H9 (cell line): Measurements from ENCODE around the gene GSAP. TPM values are rescaled to one million over a fixed set of nuclear protein-coding genes. Genes with fewer than 3 reads are reported as not detected.

Source experiments
- DNase-seq: peaks from one replicate; pipeline ENCODE4 v3.0.0-alpha.2; 2017
- H2AFZ ChIP-seq: one replicate; pipeline ENCODE4 v1.6.1; 2013; ENCODE audit warnings: mild to moderate bottlenecking, low read length, control low read depth, moderate library complexity
- H2AK5ac ChIP-seq: 2 replicates; pipeline ENCODE4 v1.6.1; 2013; ENCODE audit warnings: low read length, control low read depth, mixed read lengths; ENCODE audit not compliant: insufficient read length
- H2BK120ac ChIP-seq: one replicate; pipeline ENCODE4 v1.6.1; 2013; ENCODE audit warnings: low read depth, mild to moderate bottlenecking, low read length, control low read depth, inconsistent platforms; ENCODE audit not compliant: poor library complexity, severe bottlenecking
- H2BK12ac ChIP-seq: 2 replicates; pipeline ENCODE4 v1.6.1; 2013; ENCODE audit warnings: low read length, control low read depth, mixed read lengths, low read depth; ENCODE audit not compliant: insufficient read length
- H2BK15ac ChIP-seq: 2 replicates; pipeline ENCODE4 v1.6.1; 2013; ENCODE audit warnings: low read depth, low read length, control low read depth
- H2BK20ac ChIP-seq: one replicate; pipeline ENCODE4 v1.6.1; 2013; ENCODE audit warnings: low read depth, mild to moderate bottlenecking, low read length, control low read depth, inconsistent platforms; ENCODE audit not compliant: poor library complexity, severe bottlenecking
- H2BK5ac ChIP-seq: 2 replicates; pipeline ENCODE4 v1.6.1; 2013; ENCODE audit warnings: low read length, control low read depth, mixed read lengths; ENCODE audit not compliant: insufficient read length
- H3K14ac ChIP-seq: 2 replicates; pipeline ENCODE4 v1.6.1; 2013; ENCODE audit warnings: low read length, control low read depth; ENCODE audit not compliant: insufficient read depth
- H3K18ac ChIP-seq: 2 replicates; pipeline ENCODE4 v1.6.1; 2013; ENCODE audit warnings: low read depth, mild to moderate bottlenecking, mixed read lengths, low read length, control low read depth; ENCODE audit not compliant: insufficient read length
- H3K23ac ChIP-seq: 2 replicates; pipeline ENCODE4 v1.6.1; 2013; ENCODE audit warnings: low read length, control low read depth, mixed read lengths, low read depth; ENCODE audit not compliant: insufficient read length
- H3K23me2 ChIP-seq: 2 replicates; pipeline ENCODE4 v1.6.1; 2013; ENCODE audit warnings: low read depth, mild to moderate bottlenecking, mixed read lengths, low read length, control low read depth; ENCODE audit not compliant: insufficient read length, poor library complexity, severe bottlenecking
- H3K27ac ChIP-seq: 2 replicates; pipeline ENCODE4 v1.5.1; 2013; ENCODE audit warnings: low read length, control low read depth, mixed read lengths, low read depth; ENCODE audit not compliant: insufficient read length
- H3K27me3 ChIP-seq: 2 replicates; pipeline ENCODE4 v1.6.1; 2013; ENCODE audit warnings: low read length, control low read depth, inconsistent platforms; ENCODE audit not compliant: insufficient read depth
- H3K4ac ChIP-seq: 2 replicates; pipeline ENCODE4 v1.6.1; 2013; ENCODE audit warnings: low read depth, mild to moderate bottlenecking, control low read depth, inconsistent platforms, low read length, moderate library complexity
- H3K4me1 ChIP-seq: 2 replicates; pipeline ENCODE4 v1.6.1; 2013; ENCODE audit warnings: low read length, control low read depth, inconsistent platforms; ENCODE audit not compliant: insufficient read depth
- H3K4me2 ChIP-seq: 2 replicates; pipeline ENCODE4 v1.6.1; 2013; ENCODE audit warnings: low read length, control low read depth, mixed read lengths; ENCODE audit not compliant: insufficient read length, insufficient read depth
- H3K56ac ChIP-seq: 2 replicates; pipeline ENCODE4 v1.6.1; 2013; ENCODE audit warnings: low read depth, mild to moderate bottlenecking, mixed read lengths, low read length, control low read depth; ENCODE audit not compliant: insufficient read length
- H3K79me1 ChIP-seq: 2 replicates; pipeline ENCODE4 v1.6.1; 2013; ENCODE audit warnings: low read depth, mild to moderate bottlenecking, moderate library complexity, low read length, control low read depth, inconsistent platforms; ENCODE audit not compliant: insufficient read depth, poor library complexity, severe bottlenecking
- H3K79me2 ChIP-seq: 2 replicates; pipeline ENCODE4 v1.6.1; 2013; ENCODE audit warnings: low read length, control low read depth, inconsistent platforms; ENCODE audit not compliant: insufficient read depth
- H3K9ac ChIP-seq: 2 replicates; pipeline ENCODE4 v1.6.1; 2013; ENCODE audit warnings: low read length, control low read depth, mixed read lengths; ENCODE audit not compliant: insufficient read length; ENCODE audit errors: extremely low read depth
- H3K9me3 ChIP-seq: one replicate; pipeline ENCODE4 v1.6.1; 2013; ENCODE audit warnings: low read depth, low read length, inconsistent platforms; ENCODE audit not compliant: control insufficient read depth
- H3T11ph ChIP-seq: one replicate; pipeline ENCODE4 v1.6.1; 2013; ENCODE audit warnings: mild to moderate bottlenecking, low read length, control low read depth, inconsistent platforms
- H4K20me1 ChIP-seq: one replicate; pipeline ENCODE4 v1.6.1; 2013; ENCODE audit not compliant: control insufficient read depth, insufficient read length, insufficient read depth
- H4K5ac ChIP-seq: 2 replicates; pipeline ENCODE4 v1.6.1; 2013; ENCODE audit warnings: low read depth, mild to moderate bottlenecking, mixed read lengths, low read length, control low read depth; ENCODE audit not compliant: insufficient read length
- H4K8ac ChIP-seq: replicated peaks from 2 replicates; pipeline ENCODE4 v1.6.1; 2013; ENCODE audit warnings: low read length, control low read depth, mixed read lengths, low read depth; ENCODE audit not compliant: insufficient read length
- H4K91ac ChIP-seq: 2 replicates; pipeline ENCODE4 v1.6.1; 2013; ENCODE audit warnings: low read depth, mild to moderate bottlenecking, moderate library complexity, mixed read lengths, low read length, control low read depth; ENCODE audit not compliant: insufficient read length
- H3K27ac Mint-ChIP-seq, 3 experiments: 2 replicates in 2 of 3; 3 replicates in 1 of 3; pipeline ENCODE4 v1.8.0; 2020 to 2021; ENCODE audit warnings: mixed read lengths in 3 of 3, mild to moderate bottlenecking in 1 of 3, moderate library complexity in 1 of 3
- H3K27me3 Mint-ChIP-seq: 2 replicates; pipeline ENCODE4 v1.8.0; 2021; ENCODE audit warnings: low read depth, mild to moderate bottlenecking, moderate library complexity, mixed read lengths
- H3K36me3 Mint-ChIP-seq, 3 experiments: 2 replicates in 2 of 3; 3 replicates in 1 of 3; pipeline ENCODE4 v1.8.0; 2020 to 2021; ENCODE audit warnings: low read depth in 3 of 3, mixed read lengths in 3 of 3; ENCODE audit not compliant: insufficient read depth in 1 of 3
- H3K4me1 Mint-ChIP-seq, 2 experiments: 2 replicates each; pipeline ENCODE4 v1.8.0; 2020; ENCODE audit warnings: mixed read lengths in 2 of 2
- H3K4me3 Mint-ChIP-seq, 2 experiments: 2 replicates in 1 of 2; 3 replicates in 1 of 2; pipeline ENCODE4 v1.8.0; 2020 to 2021; ENCODE audit warnings: mild to moderate bottlenecking in 2 of 2, mixed read lengths in 2 of 2, moderate library complexity in 1 of 2
- H3K9me3 Mint-ChIP-seq, 2 experiments: 2 replicates in 1 of 2; 3 replicates in 1 of 2; pipeline ENCODE4 v1.8.0; 2020; ENCODE audit warnings: mild to moderate bottlenecking in 2 of 2, mixed read lengths in 2 of 2, moderate library complexity in 1 of 2
- CTCF ChIP-seq: fragments of 200-600 bp; sonication (generic); conservative IDR thresholded peaks from 3 replicates; pipeline ENCODE4 v1.8.0; 2021; ENCODE audit warnings: antibody characterized with exemption, mild to moderate bottlenecking
- WGBS: extraction: QIAGEN DNeasy Blood & Tissue Kit; methylation state at CpG from one replicate; pipeline ENCODE4 v1.1.7; 2013; ENCODE audit warnings: missing lambda C conversion rate, low lambda C conversion rate, mixed read lengths; ENCODE audit not compliant: insufficient read length; ENCODE audit errors: extremely low coverage; 5-methylcytosine and 5-hydroxymethylcytosine counted together
- total RNA-seq: library from RNA; stranded (reverse); gene quantifications from 2 replicates; pipeline ENCODE4 v1.2.1, GENCODE V29; 2021

GSAP gene
- total RNA-seq, 1 experiment from 2014 or later: 1.9 TPM

- H3K9me3 Mint-ChIP-seq: no peaks in the 10 kb centered on the region
- WGBS: no CpG with 5 or more reads among the region's 3 CpGs
Observed at GRCh38 chr7:77461246-77461645, 45.1 kb upstream of the GSAP start.

More at GRCh38 chr7:77461246-77461645, 45.1 kb upstream of the GSAP start:
- H3K56ac ChIP-seq: no peak overlapping the region
- no peaks in the 10 kb centered on the region for H3K79me2 ChIP-seq
- H3K27ac ChIP-seq: no peak overlapping the region
- no peaks in the 10 kb centered on the region for H3K4me1 ChIP-seq
- H3K4me1 Mint-ChIP-seq: no peaks in the 10 kb centered on the region
- no peaks in the 10 kb centered on the region for H3K27me3 ChIP-seq
- no peak overlapping the region for H2BK5ac ChIP-seq
- H2BK12ac ChIP-seq: no peak overlapping the region
- H3K4ac ChIP-seq: no peak overlapping the region
- H2BK15ac ChIP-seq: no peak overlapping the region
- no peak overlapping the region for H2BK120ac ChIP-seq
- H3K27ac Mint-ChIP-seq: no peak overlapping the region; a peak in 1 of 7 replicates
- no peak overlapping the region for H3K23ac ChIP-seq
- no peak overlapping the region for H4K8ac ChIP-seq
- no peak for TF ChIP-seq CTCF
- H3K4me2 ChIP-seq: no peak overlapping the region
- no peaks in the 10 kb centered on the region; the same call in 1 of the 2 replicates for H3K27me3 Mint-ChIP-seq
- no peak overlapping the region for H4K5ac ChIP-seq
- no peaks in the 10 kb centered on the region for H4K20me1 ChIP-seq
- no peak for DNase-seq
- H3T11ph ChIP-seq: no peak overlapping the region
- no peak overlapping the region for H2BK20ac ChIP-seq
- H3K23me2 ChIP-seq: no peaks in the 10 kb centered on the region
- H3K36me3 Mint-ChIP-seq: no peaks in the 10 kb centered on the region
- H2AFZ ChIP-seq: no peak overlapping the region
- no peak overlapping the region for H3K14ac ChIP-seq
- no peak overlapping the region for H2AK5ac ChIP-seq
- H3K9ac ChIP-seq: no peak overlapping the region
- H4K91ac ChIP-seq: no peak overlapping the region
- no peak overlapping the region for H3K4me3 Mint-ChIP-seq
- H3K79me1 ChIP-seq: no peaks in the 10 kb centered on the region
- no peaks in the 10 kb centered on the region for H3K9me3 ChIP-seq
- H3K18ac ChIP-seq: no peak overlapping the region
